Esophagus muscularis mucosa (tissue), 4 donors: ENCODE results near the gene DOCK6. TPM values are rescaled to one million over a fixed set of nuclear protein-coding genes. Genes with fewer than 3 reads are reported as not detected.
A peak's percentile ranks its signal among the peaks of the same experiment; 100 is the strongest.

Experiments used
- DNase-seq: peaks from one replicate; pipeline ENCODE4 v3.0.0-alpha.2; 2017; ENCODE audit errors: extremely low spot score
- H3K27ac ChIP-seq, 4 donors: fragments of 200-600 bp; sonication (generic); replicated peaks in 1 of 4; 1 replicate in 3 of 4; 2 replicates in 1 of 4; pipeline ENCODE4 v1.5.1; 2016 to 2019; ENCODE audit warnings: mild to moderate bottlenecking in 1 of 4
- H3K27me3 ChIP-seq, 4 donors: fragments of 200-600 bp; sonication (generic); one replicate each; pipeline versions ENCODE4 v1.5.1 to v1.6.0; 2016 to 2019
- H3K36me3 ChIP-seq, 4 donors: fragments of 200-600 bp; sonication (generic); one replicate each; pipeline ENCODE4 v1.5.1; 2016 to 2019
- H3K4me1 ChIP-seq, 4 donors: fragments of 200-600 bp; sonication (generic); one replicate each; pipeline ENCODE4 v1.5.1; 2016 to 2019
- H3K4me3 ChIP-seq, 4 donors: fragments of 200-600 bp; sonication (generic); 1 replicate in 2 of 4; 2 replicates in 2 of 4; pipeline ENCODE4 v1.5.1; 2016 to 2019; ENCODE audit warnings: mild to moderate bottlenecking in 4 of 4, moderate library complexity in 1 of 4
- H3K9me3 ChIP-seq, 4 donors: fragments of 200-600 bp; sonication (generic); 1 replicate in 3 of 4; 2 replicates in 1 of 4; pipeline ENCODE4 v1.5.1; 2016 to 2019
- EP300 ChIP-seq: sonication (generic); formaldehyde crosslinking; IDR thresholded peaks from one replicate; pipeline ENCODE4 v1.6.1; 2017; ENCODE audit warnings: antibody characterized with exemption
- POLR2A ChIP-seq: fragments of 450-650 bp; IDR thresholded peaks from one replicate; pipeline ENCODE4 v1.6.1; 2017; ENCODE audit warnings: antibody characterized with exemption, moderate library complexity, mild to moderate bottlenecking, low read depth
- POLR2AphosphoS5 ChIP-seq, 2 donors: sonication (generic); formaldehyde crosslinking; IDR thresholded peaks; one replicate each; pipeline ENCODE4 v1.6.1; 2017; ENCODE audit warnings: antibody characterized with exemption in 2 of 2
- WGBS: methylation state at CpG from one replicate; pipeline ENCODE4 v1.1.5; 2018; 5-methylcytosine and 5-hydroxymethylcytosine counted together
- intact Hi-C: fragments of 100-400 bp; cut with DNase I; formaldehyde crosslinking; loops from one replicate; pipeline ENCODE4 v1.15.1; 2023
- total RNA-seq, 4 donors: library from RNA; depleted of rRNA; stranded (reverse); fragments of >200 nt; gene quantifications; one replicate each; pipeline versions ENCODE4 v1.1.0 to v1.2.1, GENCODE V29; 2016
- TF ChIP-seq, protein P1 (sequence below), 3 experiments: fragments of 200-600 bp in 2 of 3; fragments of 450-650 bp in 1 of 3; sonication (generic) in 2 of 3; IDR thresholded peaks; one replicate each; pipeline ENCODE4 v1.5.1; 2017 to 2019; ENCODE audit warnings: antibody characterized with exemption in 3 of 3, mild to moderate bottlenecking in 2 of 3, moderate library complexity in 1 of 3

Gene DOCK6
- total RNA-seq, 4 donors from 2014 or later: 32.6 to 51.0 (median 40.1) TPM

DNA sequence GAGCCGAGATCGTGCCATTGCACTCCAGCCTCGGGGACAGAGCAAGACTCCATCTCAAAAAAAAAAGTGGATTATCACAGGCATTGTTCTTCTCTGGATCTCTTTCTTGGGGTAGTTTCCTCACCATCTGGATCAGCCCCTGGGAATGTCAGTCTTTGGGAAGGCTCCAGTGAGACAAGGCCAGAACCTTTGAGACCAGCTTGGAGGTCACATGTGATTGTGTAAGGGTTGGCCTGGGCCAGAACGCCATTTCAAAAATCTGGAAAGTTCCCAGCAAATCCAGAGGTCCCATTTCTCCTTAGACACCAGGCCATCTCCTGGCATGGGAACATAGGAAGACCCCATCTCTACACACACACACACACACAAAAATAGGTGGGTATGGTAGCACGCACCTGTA is 37.2 kb downstream of the DOCK6 start:
- no peaks in the 10 kb centered on the region for H3K4me1 ChIP-seq
- WGBS: 89% methylated on average over 5 of the region's 5 CpGs
- peaks cover 0 to 12% (median 10%) of the 10 kb centered on the region in 4 donors for H3K9me3 ChIP-seq
- intact Hi-C loops: no loop called here
- no peak for DNase-seq
- H3K36me3 ChIP-seq: peaks cover 22 to 86% (median 54%) of the 10 kb centered on the region in 4 donors
- no peaks in the 10 kb centered on the region for H3K27me3 ChIP-seq
- H3K4me3 ChIP-seq: no peak overlapping the region
- peak overlapping the region in 1 of 4 donors; percentile 19 for H3K27ac ChIP-seq
- TF ChIP-seq, protein P1, sequence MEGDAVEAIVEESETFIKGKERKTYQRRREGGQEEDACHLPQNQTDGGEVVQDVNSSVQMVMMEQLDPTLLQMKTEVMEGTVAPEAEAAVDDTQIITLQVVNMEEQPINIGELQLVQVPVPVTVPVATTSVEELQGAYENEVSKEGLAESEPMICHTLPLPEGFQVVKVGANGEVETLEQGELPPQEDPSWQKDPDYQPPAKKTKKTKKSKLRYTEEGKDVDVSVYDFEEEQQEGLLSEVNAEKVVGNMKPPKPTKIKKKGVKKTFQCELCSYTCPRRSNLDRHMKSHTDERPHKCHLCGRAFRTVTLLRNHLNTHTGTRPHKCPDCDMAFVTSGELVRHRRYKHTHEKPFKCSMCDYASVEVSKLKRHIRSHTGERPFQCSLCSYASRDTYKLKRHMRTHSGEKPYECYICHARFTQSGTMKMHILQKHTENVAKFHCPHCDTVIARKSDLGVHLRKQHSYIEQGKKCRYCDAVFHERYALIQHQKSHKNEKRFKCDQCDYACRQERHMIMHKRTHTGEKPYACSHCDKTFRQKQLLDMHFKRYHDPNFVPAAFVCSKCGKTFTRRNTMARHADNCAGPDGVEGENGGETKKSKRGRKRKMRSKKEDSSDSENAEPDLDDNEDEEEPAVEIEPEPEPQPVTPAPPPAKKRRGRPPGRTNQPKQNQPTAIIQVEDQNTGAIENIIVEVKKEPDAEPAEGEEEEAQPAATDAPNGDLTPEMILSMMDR (IDR thresholded peaks at IDR 0.05): no peak

DNA sequence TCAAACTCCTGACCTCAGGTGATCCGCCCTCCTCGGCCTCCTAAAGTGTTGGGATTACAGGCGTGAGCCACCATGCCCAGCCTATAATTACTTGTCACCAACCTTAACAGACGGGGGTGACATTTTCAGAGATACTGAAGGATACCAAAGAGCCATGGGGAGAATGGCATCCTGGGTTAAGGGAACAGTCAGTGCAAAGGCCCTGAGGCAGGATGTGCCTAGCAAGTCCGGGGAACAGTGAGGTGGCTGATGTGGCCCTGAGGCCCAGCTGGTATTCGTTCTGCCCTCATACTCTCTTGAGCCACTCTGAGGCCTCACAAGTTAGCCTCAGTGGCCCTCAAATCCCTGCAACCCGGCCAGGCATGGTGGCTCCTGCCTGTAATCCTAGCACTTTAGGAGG is 37.9 kb downstream of the DOCK6 start:
- Histone ChIP-seq H3K4me1 (no peaks in the 10 kb centered on the region), H3K27me3 (no peaks in the 10 kb centered on the region), H3K9me3 (peaks cover 0 to 12% (median 10%) of the 10 kb centered on the region in 4 donors), H3K36me3 (peaks cover 22 to 88% (median 53%) of the 10 kb centered on the region in 4 donors), H3K4me3 (no peak overlapping the region), H3K27ac (peak overlapping the region in 1 of 4 donors; percentile 18)
- intact Hi-C loops: no loop called here
- WGBS: 98% methylated on average over 7 of the region's 7 CpGs
- TF ChIP-seq POLR2AphosphoS5 (IDR thresholded peaks at IDR 0.05): no peak
- TF ChIP-seq, protein P1 (IDR thresholded peaks at IDR 0.05): no peak
- TF ChIP-seq EP300: no peak
- TF ChIP-seq POLR2A: no peak
- DNase-seq: no peak

DNA sequence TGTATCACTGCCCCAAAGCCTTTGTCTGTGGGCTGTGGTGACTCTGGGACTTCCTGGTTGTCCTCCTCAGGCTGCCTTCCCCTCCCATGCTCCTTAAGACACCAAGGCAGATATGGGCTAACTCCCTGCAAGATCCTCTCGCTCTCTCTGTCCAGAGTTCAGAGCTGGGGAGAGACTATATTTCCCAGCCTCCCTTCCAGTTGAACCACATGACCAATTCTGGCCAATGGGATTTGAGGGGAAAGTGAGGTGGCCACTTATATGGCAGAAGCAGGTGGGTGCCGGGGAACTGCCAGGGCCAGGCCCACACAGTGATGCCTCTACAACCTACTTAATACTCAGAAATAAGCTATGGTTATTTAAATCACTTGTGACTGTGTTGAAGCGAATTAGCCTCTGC is 39.1 kb downstream of the DOCK6 start:
- Histone ChIP-seq H3K4me1 (no peaks in the 10 kb centered on the region), H3K27me3 (no peaks in the 10 kb centered on the region), H3K27ac (no peak overlapping the region), H3K36me3 (peaks cover 22 to 86% (median 54%) of the 10 kb centered on the region in 4 donors), H3K4me3 (no peak overlapping the region), H3K9me3 (peaks cover 0 to 12% (median 10%) of the 10 kb centered on the region in 4 donors)
- 97% methylated on average over 3 of the region's 3 CpGs for WGBS
- intact Hi-C loops: no loop called here
- TF ChIP-seq EP300 (no peak), POLR2A (no peak), POLR2AphosphoS5 (IDR thresholded peaks at IDR 0.05) (no peak)
- TF ChIP-seq, protein P1 (IDR thresholded peaks at IDR 0.05): no peak
- no peak for DNase-seq

DNA sequence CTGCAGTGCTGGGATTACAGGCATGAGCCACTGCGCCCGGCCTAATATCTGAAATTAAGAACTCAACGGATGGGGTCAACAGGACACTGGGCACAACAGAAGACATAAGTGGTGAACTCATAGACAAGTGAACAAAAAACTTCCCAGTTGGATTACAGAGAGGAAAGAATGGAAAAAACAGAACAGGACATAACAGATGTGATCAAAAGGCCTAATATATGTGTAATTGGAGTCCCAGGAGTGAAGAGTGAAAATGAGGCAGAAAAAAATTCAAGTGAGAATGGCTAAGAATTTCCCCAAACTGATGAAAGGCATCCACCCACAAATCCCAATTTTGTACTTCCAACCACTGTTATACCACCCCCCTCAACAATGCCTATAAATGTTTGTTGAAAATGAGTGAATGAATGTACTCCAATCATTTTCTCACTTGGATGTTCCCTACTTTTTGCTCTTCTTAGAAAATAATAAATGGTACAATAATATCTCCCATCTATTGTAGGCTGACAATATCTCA is 41.2 kb downstream of the DOCK6 start:
- no peak for TF ChIP-seq POLR2A
- no peak for TF ChIP-seq POLR2AphosphoS5 (IDR thresholded peaks at IDR 0.05)
- TF ChIP-seq EP300: no peak
- TF ChIP-seq, protein P1 (IDR thresholded peaks at IDR 0.05): no peak
- H3K4me1 ChIP-seq: no peaks in the 10 kb centered on the region
- intact Hi-C loops: no loop called here
- H3K27ac ChIP-seq: no peak overlapping the region
- no peaks in the 10 kb centered on the region for H3K27me3 ChIP-seq
- 96% methylated on average over 3 of the region's 3 CpGs for WGBS
- H3K9me3 ChIP-seq: peaks cover 0 to 12% (median 10%) of the 10 kb centered on the region in 4 donors
- no peak overlapping the region for H3K4me3 ChIP-seq
- H3K36me3 ChIP-seq: peaks cover 28 to 89% (median 59%) of the 10 kb centered on the region in 4 donors
- DNase-seq: no peak

DNA sequence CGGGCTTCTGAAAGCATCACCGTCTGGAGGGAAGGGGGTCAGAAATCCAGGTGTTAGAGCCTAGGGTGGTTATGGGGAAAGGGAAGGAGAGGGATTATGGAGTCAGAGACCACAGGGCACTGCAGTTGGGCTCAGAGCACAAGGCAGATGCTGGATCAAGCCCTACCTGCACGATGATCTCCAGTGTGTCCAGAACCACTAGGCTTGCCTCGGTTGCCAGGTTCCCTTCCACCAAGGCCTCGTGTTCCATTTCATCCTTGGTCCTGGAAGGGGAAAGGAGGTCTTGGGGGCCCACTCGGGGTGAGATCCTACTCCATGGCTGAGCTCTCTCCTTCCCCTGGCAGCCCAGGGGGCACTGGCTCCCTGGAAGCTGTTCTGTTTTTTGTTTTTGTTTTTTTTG is 47.9 kb downstream of the DOCK6 start:
- H3K9me3 ChIP-seq: no peaks in the 10 kb centered on the region
- no peak for DNase-seq
- no peaks in the 10 kb centered on the region for H3K27me3 ChIP-seq
- TF ChIP-seq, protein P1 (IDR thresholded peaks at IDR 0.05): no peak
- TF ChIP-seq POLR2AphosphoS5 (IDR thresholded peaks at IDR 0.05) (no peak), POLR2A (no peak), EP300 (no peak)
- intact Hi-C loops: no loop called here
- no peak overlapping the region for H3K4me3 ChIP-seq
- WGBS: 85% methylated on average over 5 of the region's 6 CpGs
- H3K36me3 ChIP-seq: peaks cover 6 to 79% (median 73%) of the 10 kb centered on the region in 4 donors
- H3K27ac ChIP-seq: no peak overlapping the region
- no peaks in the 10 kb centered on the region for H3K4me1 ChIP-seq
